ENCODE data around the gene PUM2. TPM values are rescaled to one million over a fixed set of nuclear protein-coding genes. Genes with fewer than 3 reads are reported as not detected.

PUM2 gene
- total and polyA plus RNA-seq, 2 of the 8 experiments (the other 6 are each of a cell fraction or from before 2014, with no cell fraction given) = 46.6 to 114 TPM

DNA sequence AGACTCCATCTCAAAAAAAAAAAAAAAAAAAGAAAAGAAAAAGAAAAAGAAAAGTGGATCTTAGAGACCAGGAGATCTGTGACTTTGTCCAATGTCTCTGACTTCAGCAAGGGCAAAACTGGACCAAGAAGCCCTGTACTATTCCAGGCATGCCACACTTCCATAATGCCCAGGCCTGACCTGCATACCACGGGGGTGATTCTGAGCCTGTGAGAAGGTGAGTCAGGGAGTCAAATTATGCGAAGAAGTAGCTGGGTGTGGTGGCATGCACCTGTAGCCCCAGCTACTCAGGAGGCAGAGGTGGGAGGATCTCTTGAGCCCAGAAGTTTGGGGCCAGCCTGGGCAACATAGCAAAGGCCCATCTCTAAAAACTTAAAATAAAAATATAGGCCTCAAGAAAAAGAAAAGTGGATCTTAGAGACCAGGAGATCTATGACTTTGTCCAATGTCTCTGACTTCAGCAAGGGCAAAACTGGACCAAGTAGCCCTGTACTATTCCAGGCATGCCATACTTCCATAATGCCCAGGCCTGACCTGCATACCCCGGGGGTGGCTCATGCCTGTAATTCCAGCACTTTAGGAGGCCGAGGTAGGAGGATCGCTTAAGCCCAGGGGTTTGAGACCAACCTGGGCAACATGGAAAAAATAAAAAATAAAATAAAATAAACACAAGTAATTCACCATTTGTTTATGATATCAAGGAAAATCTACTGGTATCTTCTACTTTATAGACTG is 12.2 kb upstream of the PUM2 start:
- Histone ChIP-seq H2AFZ (ENCODE audit: low read length) (no peak overlapping the region), H3K14ac (ENCODE audit: insufficient read length) (no peak overlapping the region), H3K23me2 (ENCODE audit: low read depth, low read length) (no peaks in the 10 kb centered on the region), H4K20me1 (replicated peaks in 1 of 2; ENCODE audit: control insufficient read depth in 1 of 2, insufficient read depth in 2 of 2, low read length in 2 of 2) (no peaks in the 10 kb centered on the region), H3K4me1 (replicated peaks in 1 of 4; ENCODE audit: control insufficient read depth in 3 of 4, insufficient read depth in 4 of 4, low read length in 3 of 4) (no peaks in the 10 kb centered on the region), H2BK5ac (ENCODE audit: low read depth, low read length) (no peak overlapping the region), H4K8ac (ENCODE audit: extremely low read depth, insufficient read depth, low read length) (no peak overlapping the region; the same call in 1 of the 2 replicates), H3K4ac (replicated peaks; ENCODE audit: insufficient read length, low read depth, low read length) (no peak overlapping the region), H2BK15ac (ENCODE audit: low read length) (no peak overlapping the region), H4K91ac (replicated peaks; ENCODE audit: insufficient read length, low read length) (no peak overlapping the region), H3K18ac (ENCODE audit: extremely low read depth, low read length) (no peak overlapping the region), H2BK20ac (ENCODE audit: low read length) (no peak overlapping the region), H3K4me3 (ENCODE audit: extremely low read depth in 1 of 4, insufficient read depth in 2 of 4, low read depth in 3 of 4, low read length in 4 of 4) (no peak overlapping the region), H3K36me3 (ENCODE audit: control insufficient read depth in 2 of 4, insufficient read depth in 4 of 4, low read length in 3 of 4) (no peaks in the 10 kb centered on the region), H2BK12ac (ENCODE audit: low read depth, low read length) (no peak overlapping the region), H3K9ac (replicated peaks in 1 of 4; ENCODE audit: extremely low read depth in 1 of 4, low read depth in 3 of 4, low read length in 3 of 4) (no peak overlapping the region), H3K27me3 (replicated peaks in 1 of 4; ENCODE audit: control insufficient read depth in 3 of 4, extremely low read depth in 1 of 4, insufficient read depth in 3 of 4, low read length in 3 of 4) (no peaks in the 10 kb centered on the region; a peak in 1 of 7 replicates), H3K79me2 (ENCODE audit: control insufficient read depth in 1 of 2, insufficient read depth in 2 of 2, low read length in 2 of 2) (no peaks in the 10 kb centered on the region), H3K27ac (ENCODE audit: low read depth, low read length) (no peak overlapping the region), H3K23ac (ENCODE audit: insufficient read length) (no peak overlapping the region), H2BK120ac (replicated peaks; ENCODE audit: low read depth, low read length) (no peak overlapping the region), H3K4me2 (ENCODE audit: insufficient read depth in 1 of 2, low read depth in 2 of 2, low read length in 2 of 2) (no peak overlapping the region), H2AK5ac (ENCODE audit: low read depth, low read length) (no peak overlapping the region), H3K9me3 (ENCODE audit: insufficient read depth in 2 of 2, low read depth in 1 of 2, low read length in 1 of 2) (peaks cover 0 to 3% of the 10 kb centered on the region in 2 experiments; a peak in 1 of 4 replicates), H4K5ac (ENCODE audit: insufficient read length, low read depth, low read length) (no peak overlapping the region), H3K79me1 (ENCODE audit: low read depth, low read length) (no peaks in the 10 kb centered on the region), H3K56ac (replicated peaks; ENCODE audit: insufficient read length, low read depth, low read length) (no peak overlapping the region)
- 87% methylated on average over 5 of the region's 5 CpGs; no CpG with 5 or more reads in 1 of the 2 experiments for WGBS, 2 experiments (ENCODE audit: extremely low coverage in 1 of 2, insufficient coverage in 1 of 2, insufficient read length in 1 of 2, insufficient replicate concordance in 2 of 2, low coverage in 1 of 2, low lambda C conversion rate in 2 of 2, missing lambda C conversion rate in 1 of 2)
- FAIRE-seq (no peak), DNase-seq (ENCODE audit: low read depth in 1 of 2, low spot score in 2 of 2) (no peak)
- POLR2A ChIA-PET (ENCODE audit: partially characterized antibody) = interaction anchor here (0.6 kb wide), 1 partner anchor 366 kb away, joined by 3 read pairs; no protein-coding TSS in a partner anchor
- CTCF ChIA-PET (ENCODE audit: partially characterized antibody) = interaction anchor here (1.2 to 10.0 kb wide), 3 partner anchors 17 to 273 kb away, joined by 4 to 77 read pairs (median 4); no protein-coding TSS in a partner anchor
- TF ChIP-seq POLR2AphosphoS5 (IDR thresholded peaks at IDR 0.05; ENCODE audit: low read depth, low read length) (no peak), SRF (IDR thresholded peaks at IDR 0.05; ENCODE audit: low read depth, low read length) (no peak), CHD1 (IDR thresholded peaks at IDR 0.05; ENCODE audit: low read depth, low read length) (no peak), CHD2 (IDR thresholded peaks at IDR 0.05; ENCODE audit: low read length) (no peak), TEAD4 (IDR thresholded peaks at IDR 0.05; ENCODE audit: low read depth, low read length) (no peak), SIRT6 (IDR thresholded peaks at IDR 0.05; ENCODE audit: low read length) (no peak), SAP30 (IDR thresholded peaks at IDR 0.05; ENCODE audit: insufficient read depth, insufficient replicate concordance, low read length) (no peak)
- TF ChIP-seq, protein P1, sequence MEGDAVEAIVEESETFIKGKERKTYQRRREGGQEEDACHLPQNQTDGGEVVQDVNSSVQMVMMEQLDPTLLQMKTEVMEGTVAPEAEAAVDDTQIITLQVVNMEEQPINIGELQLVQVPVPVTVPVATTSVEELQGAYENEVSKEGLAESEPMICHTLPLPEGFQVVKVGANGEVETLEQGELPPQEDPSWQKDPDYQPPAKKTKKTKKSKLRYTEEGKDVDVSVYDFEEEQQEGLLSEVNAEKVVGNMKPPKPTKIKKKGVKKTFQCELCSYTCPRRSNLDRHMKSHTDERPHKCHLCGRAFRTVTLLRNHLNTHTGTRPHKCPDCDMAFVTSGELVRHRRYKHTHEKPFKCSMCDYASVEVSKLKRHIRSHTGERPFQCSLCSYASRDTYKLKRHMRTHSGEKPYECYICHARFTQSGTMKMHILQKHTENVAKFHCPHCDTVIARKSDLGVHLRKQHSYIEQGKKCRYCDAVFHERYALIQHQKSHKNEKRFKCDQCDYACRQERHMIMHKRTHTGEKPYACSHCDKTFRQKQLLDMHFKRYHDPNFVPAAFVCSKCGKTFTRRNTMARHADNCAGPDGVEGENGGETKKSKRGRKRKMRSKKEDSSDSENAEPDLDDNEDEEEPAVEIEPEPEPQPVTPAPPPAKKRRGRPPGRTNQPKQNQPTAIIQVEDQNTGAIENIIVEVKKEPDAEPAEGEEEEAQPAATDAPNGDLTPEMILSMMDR (IDR thresholded peaks at IDR 0.05; ENCODE audit: control extremely low read depth in 1 of 3, insufficient read depth in 1 of 3, low read depth in 1 of 3, low read length in 3 of 3) = no peak

All from H1 (cell line).